GM12878 (cell line): ENCODE data around the gene APOM. TPM values are rescaled to one million over a fixed set of nuclear protein-coding genes. Genes with fewer than 3 reads are reported as not detected.

Experiments
- ATAC-seq: fragments of 200-7000 bp; cut with Tn5 transposase; 3 replicates; pipeline ENCODE4 v1.9.1; 2020; ENCODE audit warnings: mild to moderate bottlenecking, moderate library complexity
- BruUV-seq: library from RNA; stranded (reverse); fragments of 400-500 nt; replicated peaks from 2 replicates; lab custom pipeline; 2021; lab: Mats Ljungman, UMichigan
- CTCF ChIA-PET: fragments of 300-600 bp; sonication (Branson Sonifier 250); formaldehyde crosslinking; extraction: SDS; loops from one replicate; lab custom pipeline; 2021; ENCODE audit warnings: inconsistent platforms; lab: Yijun Ruan, JAX
- POLR2A ChIA-PET: fragments of 350-600 bp; formaldehyde crosslinking; extraction: SDS; loops from one replicate; lab custom pipeline; 2021; ENCODE audit warnings: inconsistent platforms; lab: Charles Lee
- RAD21 ChIA-PET: fragments of 300-600 bp; sonication (Branson Sonifier 250); formaldehyde crosslinking; loops from one replicate; lab custom pipeline; 2023; ENCODE audit warnings: antibody characterized with exemption; ENCODE audit not compliant: unreplicated experiment; lab: Charles Lee
- SMC1A ChIA-PET: fragments of 300-600 bp; sonication (Branson Sonifier 250); formaldehyde crosslinking; loops from one replicate; lab custom pipeline; 2023; ENCODE audit not compliant: unreplicated experiment, uncharacterized antibody; lab: Charles Lee
- DNase-seq: peaks from one replicate; pipeline ENCODE4 v3.0.0-alpha.2; 2011; ENCODE audit warnings: low read depth, low spot score
- FAIRE-seq: peaks from 3 replicates; lab custom pipeline; 2011; peaks lifted over from hg19 to GRCh38; lab: Jason Lieb, UNC
- H2AFZ ChIP-seq: 2 replicates; pipeline ENCODE4 v1.6.0; 2011; ENCODE audit warnings: low read depth, low read length, control low read depth; ENCODE audit not compliant: control insufficient read depth
- H3K27ac ChIP-seq: 2 replicates; pipeline ENCODE4 v1.5.1; 2011; ENCODE audit warnings: control low read depth; ENCODE audit not compliant: control insufficient read depth, insufficient read depth
- H3K27me3 ChIP-seq, 2 experiments: replicated peaks in 1 of 2; 2 replicates each; pipeline versions ENCODE4 v1.6.0 to v1.6.1; 2011; ENCODE audit warnings: low read length in 1 of 2; ENCODE audit not compliant: control insufficient read depth in 2 of 2, insufficient read depth in 2 of 2
- H3K36me3 ChIP-seq, 2 experiments: 2 replicates each; pipeline ENCODE4 v1.5.1; 2011; ENCODE audit warnings: low read length in 1 of 2; ENCODE audit not compliant: control insufficient read depth in 2 of 2, insufficient read depth in 2 of 2
- H3K4me1 ChIP-seq: 2 replicates; pipeline ENCODE4 v1.6.1; 2011; ENCODE audit warnings: mild to moderate bottlenecking, low read length, moderate library complexity, mixed read lengths; ENCODE audit not compliant: control insufficient read depth, insufficient read depth
- H3K4me2 ChIP-seq: 2 replicates; pipeline ENCODE4 v1.6.0; 2011; ENCODE audit warnings: control low read depth; ENCODE audit not compliant: control insufficient read depth, insufficient read depth
- H3K4me3 ChIP-seq: fragments of 200-600 bp; sonication (generic); 2 replicates; pipeline ENCODE4 v1.5.1; 2016
- H3K79me2 ChIP-seq: 2 replicates; pipeline ENCODE4 v1.6.0; 2011; ENCODE audit warnings: low read length; ENCODE audit not compliant: control insufficient read depth, insufficient read depth
- H3K9ac ChIP-seq: 2 replicates; pipeline ENCODE4 v1.8.0; 2011; ENCODE audit warnings: low read length, control low read depth, mixed read lengths; ENCODE audit not compliant: control insufficient read depth, insufficient read depth
- H3K9me3 ChIP-seq: replicated peaks from 3 replicates; pipeline ENCODE4 v1.5.1; 2011; ENCODE audit warnings: mild to moderate bottlenecking, low read length; ENCODE audit not compliant: control insufficient read depth, insufficient read depth
- H4K20me1 ChIP-seq: 2 replicates; pipeline ENCODE4 v1.6.0; 2011; ENCODE audit not compliant: control insufficient read depth, insufficient read depth
- BCL11A ChIP-seq: IDR thresholded peaks from 2 replicates; pipeline ENCODE4 v1.6.1; 2011; ENCODE audit warnings: low read depth, low read length
- MEF2B ChIP-seq: fragments of 450-650 bp; IDR thresholded peaks from 2 replicates; pipeline ENCODE4 v1.6.1; 2018; ENCODE audit warnings: mild to moderate bottlenecking, moderate library complexity; ENCODE audit not compliant: partially characterized antibody, poor library complexity, severe bottlenecking
- NBN ChIP-seq: fragments of 450-650 bp; IDR thresholded peaks from 2 replicates; pipeline ENCODE4 v1.6.1; 2016
- NKRF ChIP-seq: fragments of 450-650 bp; conservative IDR thresholded peaks from 2 replicates; pipeline ENCODE4 v1.6.1; 2017; ENCODE audit warnings: mild to moderate bottlenecking, moderate library complexity
- SIN3A ChIP-seq: IDR thresholded peaks from 2 replicates; pipeline ENCODE4 v1.6.1; 2012; ENCODE audit warnings: low read depth, low read length, improper control_type of control experiment
- SRF ChIP-seq, 2 experiments: IDR thresholded peaks; 2 replicates each; pipeline ENCODE4 v1.6.1; 2011; ENCODE audit warnings: low read depth in 2 of 2, low read length in 2 of 2, mild to moderate bottlenecking in 1 of 2, moderate library complexity in 1 of 2
- TAF1 ChIP-seq: IDR thresholded peaks from 2 replicates; pipeline ENCODE4 v1.6.1; 2011; ENCODE audit warnings: mild to moderate bottlenecking, low read depth, low read length, borderline replicate concordance
- TCF12 ChIP-seq: IDR thresholded peaks from 2 replicates; pipeline ENCODE4 v1.6.1; 2011; ENCODE audit warnings: low read depth, mild to moderate bottlenecking, low read length
- ZBED1 ChIP-seq: IDR thresholded peaks from 2 replicates; pipeline ENCODE4 v1.6.1; 2016; ENCODE audit warnings: borderline replicate concordance
- WGBS: methylation state at CpG from one replicate; pipeline ENCODE4 v1.1.6; 2016; ENCODE audit warnings: low lambda C conversion rate; ENCODE audit not compliant: insufficient replicate concordance, insufficient coverage; ENCODE audit errors: missing lambda C conversion rate; 5-methylcytosine and 5-hydroxymethylcytosine counted together
- in situ Hi-C: fragments of 300-500 bp; cut with MboI; formaldehyde crosslinking; loops from 9 replicates; pipeline ENCODE4 v1.14.3; 2018; ENCODE audit warnings: mixed read lengths
- intact Hi-C: fragments of 100-400 bp; cut with micrococcal nuclease; formaldehyde crosslinking; loops from one replicate; pipeline ENCODE4 v1.14.2; 2022; ENCODE audit not compliant: unreplicated experiment
- polyA plus RNA-seq, 11 experiments: library from polyadenylated mRNA; depleted of rRNA in 4 of 11; unstranded in 6 of 11; stranded (reverse) in 5 of 11; fragments of >200 nt; fragmentation: Nextera tagmentation in 4 of 11; fragmentation: Illumina TruSeq in 1 of 11; extraction: Ambion mirVana in 4 of 11; extraction: Trizol in 1 of 11; gene quantifications; 1 replicate in 1 of 11; 2 replicates in 10 of 11; pipeline versions ENCODE4 v1.2.1 to v1.2.3, GENCODE V29; 2011 to 2016; ENCODE audit warnings: inconsistent platforms in 2 of 11, missing spikeins in 2 of 11, low read depth in 1 of 11
- total RNA-seq, 4 experiments: library from RNA; depleted of rRNA in 3 of 4; stranded (reverse); fragments of >200 nt in 3 of 4; fragmentation: Illumina TruSeq in 1 of 4; extraction: Trizol in 1 of 4; gene quantifications; 2 replicates each; pipeline versions ENCODE4 v1.2.1 to v1.2.3, GENCODE V29; 2013 to 2021

APOM gene
- total and polyA plus RNA-seq, 10 of the 15 experiments (the other 5 are each of a cell fraction or from before 2014, with no cell fraction given): 4.0 to 14.1 (median 7.1) TPM

DNA sequence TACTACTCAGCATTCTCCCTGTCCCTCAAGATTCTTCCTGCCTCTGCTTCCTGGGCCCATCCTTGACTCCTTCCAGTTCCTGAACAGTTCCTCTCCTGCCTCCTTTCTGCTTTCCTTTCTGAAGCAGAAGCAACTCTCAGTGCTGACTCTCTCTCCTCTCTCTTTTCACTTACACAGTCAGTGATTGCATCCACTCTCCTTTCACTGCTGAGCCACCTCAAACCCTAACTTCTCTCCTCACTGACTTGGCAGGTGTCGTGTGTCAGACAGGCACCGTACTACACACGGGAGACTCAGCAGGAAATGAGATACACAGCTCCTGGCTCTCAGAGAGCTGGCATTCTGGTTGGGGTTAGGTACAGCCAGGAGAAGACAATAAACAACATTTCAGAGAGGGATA lies 41.9 kb downstream of the APOM start:
- peaks cover 9% of the 10 kb centered on the region; the same call in 1 of the 2 replicates for H3K4me1 ChIP-seq
- TSS peak; percentile 20 for BruUV-seq
- DNase-seq (no peak), FAIRE-seq (no peak), ATAC-seq (peak; percentile 22; the same call in 2 of the 3 replicates)
- intact Hi-C loops: no loop called here
- no peak overlapping the region for H3K9ac ChIP-seq
- POLR2A ChIA-PET: interaction anchor here (0.7 kb wide), 1 partner anchor 33 kb away, joined by 3 read pairs; no protein-coding TSS in a partner anchor
- H3K4me3 ChIP-seq: no peak overlapping the region
- in situ Hi-C loops: no loop called here
- no peaks in the 10 kb centered on the region for H3K9me3 ChIP-seq
- no peak overlapping the region for H3K4me2 ChIP-seq
- CTCF ChIA-PET: interaction anchor here (0.7 to 2.7 kb wide), 2 partner anchors 72 to 197 kb away, joined by 3 to 8 read pairs; no protein-coding TSS in a partner anchor
- SMC1A ChIA-PET: no interaction called here
- RAD21 ChIA-PET: interaction anchor here (0.6 kb wide), 1 partner anchor 191 kb away, joined by 4 read pairs; no protein-coding TSS in a partner anchor
- H3K79me2 ChIP-seq: peaks cover 14% of the 10 kb centered on the region
- no peaks in the 10 kb centered on the region for H3K27me3 ChIP-seq
- no peak overlapping the region for H3K27ac ChIP-seq
- TF ChIP-seq NBN (no peak), ZBED1 (no peak), SIN3A (no peak), SRF (IDR thresholded peaks at IDR 0.05; ENCODE audit: low read depth in 2 of 2, low read length in 2 of 2) (no peak), NKRF (no peak), MEF2B (no peak), TCF12 (no peak), TAF1 (no peak), BCL11A (no peak)
- H3K36me3 ChIP-seq: peaks cover 8 to 16% of the 10 kb centered on the region in 2 experiments
- 16% methylated on average over 3 of the region's 3 CpGs for WGBS
- no peak overlapping the region for H2AFZ ChIP-seq
- no peaks in the 10 kb centered on the region for H4K20me1 ChIP-seq
